Measurements from ENCODE around the gene TBC1D3I.
"Not testable (repeated sequence)": the region's sequence is repeated elsewhere in the genome, so short reads cannot be mapped to it uniquely, and the experiment has no call there.

TBC1D3I gene

GRCh38 chr17:36209575-36209974, 54.8 kb downstream of the TBC1D3I start:
- Mint-ChIP-seq H3K36me3 (ENCODE audit: low read depth) (no peaks in the 10 kb centered on the region), H3K9me3 (no peaks in the 10 kb centered on the region), H3K27me3 (ENCODE audit: low read depth, poor library complexity) (peaks cover 36% of the 10 kb centered on the region), H3K4me1 (peaks cover 24% of the 10 kb centered on the region), H3K4me3 (no peak overlapping the region), H3K27ac (no peak overlapping the region)
- DNase-seq: no peak
- TF ChIP-seq CTCF (IDR thresholded peaks at IDR 0.05): no peak

GRCh38 chr17:36207383-36207782, 57.0 kb downstream of the TBC1D3I start:
- H3K4me3 Mint-ChIP-seq; H3K9me3 Mint-ChIP-seq; DNase-seq; H3K27ac Mint-ChIP-seq; H3K36me3 Mint-ChIP-seq (ENCODE audit: low read depth): not testable (repeated sequence)
- Mint-ChIP-seq H3K4me1 (peaks cover 23% of the 10 kb centered on the region), H3K27me3 (ENCODE audit: low read depth, poor library complexity) (peaks cover 34% of the 10 kb centered on the region)

- not testable (repeated sequence) for H3K4me3 Mint-ChIP-seq; H3K27ac Mint-ChIP-seq; H3K9me3 Mint-ChIP-seq; H3K36me3 Mint-ChIP-seq (ENCODE audit: low read depth); DNase-seq
- H3K27me3 Mint-ChIP-seq (ENCODE audit: low read depth, poor library complexity): peaks cover 34% of the 10 kb centered on the region
- peaks cover 23% of the 10 kb centered on the region for H3K4me1 Mint-ChIP-seq
Measured at GRCh38 chr17:36206486-36206821, 57.9 kb downstream of the TBC1D3I start.

GRCh38 chr17:36205637-36206485, 58.5 kb downstream of the TBC1D3I start:
- no peak for TF ChIP-seq CTCF (IDR thresholded peaks at IDR 0.05)
- Mint-ChIP-seq H3K27me3 (ENCODE audit: low read depth, poor library complexity) (peaks cover 34% of the 10 kb centered on the region), H3K4me1 (peaks cover 28% of the 10 kb centered on the region), H3K27ac (no peak overlapping the region), H3K9me3 (no peaks in the 10 kb centered on the region), H3K36me3 (ENCODE audit: low read depth) (no peaks in the 10 kb centered on the region), H3K4me3 (no peak overlapping the region)
- DNase-seq: no peak

- Mint-ChIP-seq H3K4me3 (no peak overlapping the region), H3K9me3 (no peaks in the 10 kb centered on the region), H3K4me1 (peaks cover 33% of the 10 kb centered on the region), H3K36me3 (ENCODE audit: low read depth) (no peaks in the 10 kb centered on the region), H3K27me3 (ENCODE audit: low read depth, poor library complexity) (peaks cover 28% of the 10 kb centered on the region), H3K27ac (no peak overlapping the region)
- DNase-seq: no peak
- TF ChIP-seq CTCF (IDR thresholded peaks at IDR 0.05): no peak
Measured at GRCh38 chr17:36204724-36205500, 59.5 kb downstream of the TBC1D3I start.
